SK-N-SH (cell line): ENCODE results near the gene F7.

ENCODE experiments used
- ELF1 ChIP-seq: IDR thresholded peaks from 2 replicates; pipeline ENCODE4 v1.4.0; 2012
- EP300 ChIP-seq, 2 experiments: IDR thresholded peaks; 2 replicates each; pipeline versions ENCODE4 v1.4.0 to v1.6.1; 2012; ENCODE audit warnings: borderline replicate concordance in 1 of 2, low read depth in 1 of 2, low read length in 1 of 2
- EZH2phosphoT487 ChIP-seq: fragments of 200-600 bp; sonication (generic); IDR thresholded peaks from 2 replicates; pipeline ENCODE4 v1.6.1; 2017; ENCODE audit warnings: low read depth, mixed run types, mild to moderate bottlenecking, antibody characterized with exemption, moderate library complexity, borderline replicate concordance
- POLR2AphosphoS5 ChIP-seq: IDR thresholded peaks from 2 replicates; pipeline ENCODE4 v1.6.1; 2012; ENCODE audit warnings: low read depth, low read length
- RCOR1 ChIP-seq: fragments of 150-350 bp; IDR thresholded peaks from 2 replicates; pipeline ENCODE4 v1.6.1; 2017; ENCODE audit warnings: antibody characterized with exemption, low read length
- REST ChIP-seq: IDR thresholded peaks from 2 replicates; pipeline ENCODE4 v1.6.1; 2012; ENCODE audit warnings: mild to moderate bottlenecking, low read depth, low read length, moderate library complexity
- TF ChIP-seq, protein P1 (sequence below): fragments of 200-600 bp; sonication (generic); IDR thresholded peaks from 2 replicates; pipeline ENCODE4 v1.6.1; 2017; ENCODE audit warnings: antibody characterized with exemption, mild to moderate bottlenecking, moderate library complexity
- TF ChIP-seq, protein P2 (sequence below): fragments of 150-350 bp; IDR thresholded peaks from 2 replicates; pipeline ENCODE4 v1.6.1; 2017; ENCODE audit warnings: antibody characterized with exemption, low read length, low read depth, borderline replicate concordance
- TF ChIP-seq, protein P3 (sequence below): IDR thresholded peaks from 2 replicates; pipeline ENCODE4 v1.4.0; 2012; ENCODE audit warnings: low read depth
- TF ChIP-seq, protein P4 (sequence below): IDR thresholded peaks from 2 replicates; pipeline ENCODE4; 2012

- TF ChIP-seq EZH2phosphoT487 (no peak), REST (no peak), POLR2AphosphoS5 (no peak), EP300 (IDR thresholded peaks at IDR 0.05; ENCODE audit: borderline replicate concordance in 1 of 2, low read depth in 1 of 2, low read length in 1 of 2) (no peak), RCOR1 (no peak), ELF1 (no peak)
- TF ChIP-seq, protein P1, sequence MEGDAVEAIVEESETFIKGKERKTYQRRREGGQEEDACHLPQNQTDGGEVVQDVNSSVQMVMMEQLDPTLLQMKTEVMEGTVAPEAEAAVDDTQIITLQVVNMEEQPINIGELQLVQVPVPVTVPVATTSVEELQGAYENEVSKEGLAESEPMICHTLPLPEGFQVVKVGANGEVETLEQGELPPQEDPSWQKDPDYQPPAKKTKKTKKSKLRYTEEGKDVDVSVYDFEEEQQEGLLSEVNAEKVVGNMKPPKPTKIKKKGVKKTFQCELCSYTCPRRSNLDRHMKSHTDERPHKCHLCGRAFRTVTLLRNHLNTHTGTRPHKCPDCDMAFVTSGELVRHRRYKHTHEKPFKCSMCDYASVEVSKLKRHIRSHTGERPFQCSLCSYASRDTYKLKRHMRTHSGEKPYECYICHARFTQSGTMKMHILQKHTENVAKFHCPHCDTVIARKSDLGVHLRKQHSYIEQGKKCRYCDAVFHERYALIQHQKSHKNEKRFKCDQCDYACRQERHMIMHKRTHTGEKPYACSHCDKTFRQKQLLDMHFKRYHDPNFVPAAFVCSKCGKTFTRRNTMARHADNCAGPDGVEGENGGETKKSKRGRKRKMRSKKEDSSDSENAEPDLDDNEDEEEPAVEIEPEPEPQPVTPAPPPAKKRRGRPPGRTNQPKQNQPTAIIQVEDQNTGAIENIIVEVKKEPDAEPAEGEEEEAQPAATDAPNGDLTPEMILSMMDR, result no peak
- TF ChIP-seq, protein P2, sequence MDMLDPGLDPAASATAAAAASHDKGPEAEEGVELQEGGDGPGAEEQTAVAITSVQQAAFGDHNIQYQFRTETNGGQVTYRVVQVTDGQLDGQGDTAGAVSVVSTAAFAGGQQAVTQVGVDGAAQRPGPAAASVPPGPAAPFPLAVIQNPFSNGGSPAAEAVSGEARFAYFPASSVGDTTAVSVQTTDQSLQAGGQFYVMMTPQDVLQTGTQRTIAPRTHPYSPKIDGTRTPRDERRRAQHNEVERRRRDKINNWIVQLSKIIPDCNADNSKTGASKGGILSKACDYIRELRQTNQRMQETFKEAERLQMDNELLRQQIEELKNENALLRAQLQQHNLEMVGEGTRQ, result no peak
- TF ChIP-seq, protein P3, sequence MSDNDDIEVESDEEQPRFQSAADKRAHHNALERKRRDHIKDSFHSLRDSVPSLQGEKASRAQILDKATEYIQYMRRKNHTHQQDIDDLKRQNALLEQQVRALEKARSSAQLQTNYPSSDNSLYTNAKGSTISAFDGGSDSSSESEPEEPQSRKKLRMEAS, result no peak
- TF ChIP-seq, protein P4, sequence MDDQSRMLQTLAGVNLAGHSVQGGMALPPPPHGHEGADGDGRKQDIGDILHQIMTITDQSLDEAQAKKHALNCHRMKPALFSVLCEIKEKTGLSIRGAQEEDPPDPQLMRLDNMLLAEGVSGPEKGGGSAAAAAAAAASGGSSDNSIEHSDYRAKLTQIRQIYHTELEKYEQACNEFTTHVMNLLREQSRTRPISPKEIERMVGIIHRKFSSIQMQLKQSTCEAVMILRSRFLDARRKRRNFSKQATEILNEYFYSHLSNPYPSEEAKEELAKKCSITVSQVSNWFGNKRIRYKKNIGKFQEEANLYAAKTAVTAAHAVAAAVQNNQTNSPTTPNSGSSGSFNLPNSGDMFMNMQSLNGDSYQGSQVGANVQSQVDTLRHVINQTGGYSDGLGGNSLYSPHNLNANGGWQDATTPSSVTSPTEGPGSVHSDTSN, result no peak
Measured at GRCh38 chr13:113144255-113144629, 38.7 kb downstream of the F7 start.
